Liver (tissue), 3 donors: ENCODE results near the gene IDE.

Experiments used
- ATF3 ChIP-seq: IDR thresholded peaks from 2 replicates; pipeline ENCODE4 v1.6.1; 2016; ENCODE audit warnings: antibody characterized with exemption
- CTCF ChIP-seq: fragments of 150-350 bp; IDR thresholded peaks from 2 replicates; pipeline ENCODE4 v1.5.1; 2017; ENCODE audit warnings: improper control_type of control experiment, low read depth, low read length; ENCODE audit not compliant: missing input control
- EGR1 ChIP-seq, 2 donors: IDR thresholded peaks; 2 replicates each; pipeline ENCODE4 v1.6.1; 2016 to 2018; ENCODE audit warnings: antibody characterized with exemption in 2 of 2, low read depth in 2 of 2
- GABPA ChIP-seq, 2 donors: IDR thresholded peaks in 1 of 2; conservative IDR thresholded peaks in 1 of 2; 2 replicates each; pipeline ENCODE4 v1.6.1; 2016; ENCODE audit warnings: antibody characterized with exemption in 2 of 2, mild to moderate bottlenecking in 1 of 2, moderate library complexity in 1 of 2
- HNF4G ChIP-seq: IDR thresholded peaks from 2 replicates; pipeline ENCODE4 v1.6.1; 2016; ENCODE audit warnings: antibody characterized with exemption
- JUND ChIP-seq, 2 donors: IDR thresholded peaks; 2 replicates each; pipeline ENCODE4 v1.6.1; 2016; ENCODE audit warnings: antibody characterized with exemption in 2 of 2
- MAX ChIP-seq: IDR thresholded peaks from 2 replicates; pipeline ENCODE4 v1.6.1; 2016; ENCODE audit warnings: antibody characterized with exemption
- NR2F2 ChIP-seq: IDR thresholded peaks from 2 replicates; pipeline ENCODE4 v1.6.1; 2016; ENCODE audit warnings: antibody characterized with exemption
- RAD21 ChIP-seq, 2 donors: IDR thresholded peaks; 2 replicates each; pipeline ENCODE4 v1.6.1; 2016; ENCODE audit warnings: antibody characterized with exemption in 2 of 2, mild to moderate bottlenecking in 2 of 2
- REST ChIP-seq: IDR thresholded peaks from 2 replicates; pipeline ENCODE4 v1.6.1; 2016; ENCODE audit warnings: antibody characterized with exemption, mild to moderate bottlenecking
- RXRA ChIP-seq, 2 donors: IDR thresholded peaks; 2 replicates each; pipeline ENCODE4 v1.6.1; 2017 to 2018; ENCODE audit warnings: antibody characterized with exemption in 2 of 2, mild to moderate bottlenecking in 1 of 2
- TAF1 ChIP-seq: conservative IDR thresholded peaks from 2 replicates; pipeline ENCODE4 v1.6.1; 2016; ENCODE audit warnings: antibody characterized with exemption, mild to moderate bottlenecking
- YY1 ChIP-seq: IDR thresholded peaks from 2 replicates; pipeline ENCODE4 v1.6.1; 2016; ENCODE audit warnings: antibody characterized with exemption, mild to moderate bottlenecking
- ZBTB33 ChIP-seq: IDR thresholded peaks from 2 replicates; pipeline ENCODE4 v1.6.1; 2016; ENCODE audit warnings: antibody characterized with exemption
- donor health status: healthy.
- donor health status: healthy.

GRCh38 chr10:92436611-92437010, 137.3 kb downstream of the IDE start:
- no peak for TF ChIP-seq RAD21 (IDR thresholded peaks at IDR 0.05)
- TF ChIP-seq CTCF, result no peak
- TF ChIP-seq MAX, result no peak
- no peak for TF ChIP-seq ZBTB33
- no peak for TF ChIP-seq REST
- TF ChIP-seq TAF1, result no peak
- TF ChIP-seq EGR1 (IDR thresholded peaks at IDR 0.05; ENCODE audit: low read depth in 2 of 2), result no peak
- TF ChIP-seq RXRA (IDR thresholded peaks at IDR 0.05), result no peak
- no peak for TF ChIP-seq ATF3
- no peak for TF ChIP-seq GABPA (IDR thresholded peaks at IDR 0.05 in 1 of 2, conservative IDR thresholded peaks at IDR 0.05 in 1 of 2)
- TF ChIP-seq JUND (IDR thresholded peaks at IDR 0.05), result no peak
- TF ChIP-seq YY1, result no peak
- no peak for TF ChIP-seq NR2F2
- no peak for TF ChIP-seq HNF4G
